Neutrophil (primary cell): ENCODE results near the gene SPAG17.

Source experiments
- H3K27ac ChIP-seq: fragments of 200-600 bp; sonication (generic); 2 replicates; pipeline ENCODE4 v1.5.1; 2016; ENCODE audit warnings: mild to moderate bottlenecking, moderate library complexity
- H3K27me3 ChIP-seq: fragments of 200-600 bp; sonication (generic); 2 replicates; pipeline ENCODE4 v1.6.0; 2016; ENCODE audit warnings: mild to moderate bottlenecking
- H3K36me3 ChIP-seq: fragments of 200-600 bp; sonication (generic); 2 replicates; pipeline ENCODE4 v1.5.1; 2017
- H3K4me1 ChIP-seq, 2 experiments: fragments of 200-600 bp in 1 of 2; sonication (generic) in 1 of 2; 1 replicate in 1 of 2; 2 replicates in 1 of 2; pipeline versions ENCODE4 v1.5.1 to v1.6.1; 2013 to 2016; ENCODE audit warnings: low read depth in 1 of 2, low read length in 1 of 2, mild to moderate bottlenecking in 1 of 2, moderate library complexity in 1 of 2; ENCODE audit not compliant: control insufficient read depth in 1 of 2, insufficient read depth in 1 of 2
- H3K4me3 ChIP-seq, 2 experiments: fragments of 200-600 bp in 1 of 2; sonication (generic) in 1 of 2; 1 replicate in 1 of 2; 2 replicates in 1 of 2; pipeline ENCODE4 v1.5.1; 2013 to 2016; ENCODE audit warnings: low read depth in 1 of 2, low read length in 1 of 2, mild to moderate bottlenecking in 1 of 2, moderate library complexity in 1 of 2
- H3K9me3 ChIP-seq: fragments of 200-600 bp; sonication (generic); 2 replicates; pipeline ENCODE4 v1.5.1; 2016
- TF ChIP-seq, protein P1 (sequence below): fragments of 200-600 bp; sonication (generic); IDR thresholded peaks from 2 replicates; pipeline ENCODE4 v1.5.1; 2016; ENCODE audit warnings: antibody characterized with exemption

SPAG17 gene

DNA sequence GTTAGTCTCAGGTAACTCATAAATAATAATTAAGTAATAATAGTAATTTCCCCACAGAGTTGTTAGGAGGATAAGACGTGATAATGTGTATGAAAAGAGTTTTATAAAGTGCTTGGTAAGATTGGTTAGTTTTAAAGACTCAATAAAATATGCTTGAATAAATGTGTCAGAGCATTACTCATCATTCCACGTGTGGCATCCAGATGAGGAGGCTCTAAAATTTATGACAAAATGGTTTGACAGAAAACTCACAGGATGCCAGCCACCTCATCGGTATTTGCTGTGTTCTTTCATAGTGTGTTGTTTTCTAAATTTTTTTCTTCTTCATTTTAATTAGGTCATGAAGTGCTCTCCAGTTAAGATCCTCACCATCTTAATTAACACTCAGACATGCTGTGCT lies 19.1 kb upstream of the SPAG17 start:
- Histone ChIP-seq H3K4me1 (no peaks in the 10 kb centered on the region), H3K27me3 (no peaks in the 10 kb centered on the region), H3K9me3 (no peaks in the 10 kb centered on the region), H3K27ac (no peak overlapping the region), H3K36me3 (no peaks in the 10 kb centered on the region), H3K4me3 (no peak overlapping the region)
- TF ChIP-seq, protein P1, sequence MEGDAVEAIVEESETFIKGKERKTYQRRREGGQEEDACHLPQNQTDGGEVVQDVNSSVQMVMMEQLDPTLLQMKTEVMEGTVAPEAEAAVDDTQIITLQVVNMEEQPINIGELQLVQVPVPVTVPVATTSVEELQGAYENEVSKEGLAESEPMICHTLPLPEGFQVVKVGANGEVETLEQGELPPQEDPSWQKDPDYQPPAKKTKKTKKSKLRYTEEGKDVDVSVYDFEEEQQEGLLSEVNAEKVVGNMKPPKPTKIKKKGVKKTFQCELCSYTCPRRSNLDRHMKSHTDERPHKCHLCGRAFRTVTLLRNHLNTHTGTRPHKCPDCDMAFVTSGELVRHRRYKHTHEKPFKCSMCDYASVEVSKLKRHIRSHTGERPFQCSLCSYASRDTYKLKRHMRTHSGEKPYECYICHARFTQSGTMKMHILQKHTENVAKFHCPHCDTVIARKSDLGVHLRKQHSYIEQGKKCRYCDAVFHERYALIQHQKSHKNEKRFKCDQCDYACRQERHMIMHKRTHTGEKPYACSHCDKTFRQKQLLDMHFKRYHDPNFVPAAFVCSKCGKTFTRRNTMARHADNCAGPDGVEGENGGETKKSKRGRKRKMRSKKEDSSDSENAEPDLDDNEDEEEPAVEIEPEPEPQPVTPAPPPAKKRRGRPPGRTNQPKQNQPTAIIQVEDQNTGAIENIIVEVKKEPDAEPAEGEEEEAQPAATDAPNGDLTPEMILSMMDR = no peak

DNA sequence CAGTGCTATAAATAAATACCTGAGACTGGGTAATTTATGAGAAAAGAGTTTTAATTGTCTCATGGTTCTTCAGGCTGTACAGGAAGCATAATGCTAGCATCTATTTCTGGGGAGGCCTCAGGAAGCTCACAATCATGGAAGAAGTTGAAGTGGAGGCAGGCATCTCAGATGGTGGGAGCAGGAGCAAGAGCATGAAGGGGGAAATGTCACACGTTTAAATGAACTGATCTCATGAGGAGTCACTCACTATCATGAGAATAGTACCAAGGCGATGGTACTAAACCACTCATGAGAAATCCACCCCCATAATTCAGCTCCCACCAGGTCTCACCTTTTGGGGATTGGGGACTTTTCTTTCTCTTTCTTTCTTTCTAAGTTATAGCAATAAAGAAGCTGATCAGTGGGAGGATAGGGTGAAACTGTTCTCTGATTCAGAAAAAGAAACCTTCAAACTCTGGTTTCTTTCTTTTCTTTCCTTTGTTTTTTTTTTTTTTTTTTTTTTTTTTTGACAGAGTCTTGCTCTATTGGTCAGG lies 17.1 kb upstream of the SPAG17 start:
- Histone ChIP-seq H3K4me1 (no peaks in the 10 kb centered on the region), H3K4me3 (no peak overlapping the region), H3K27me3 (no peaks in the 10 kb centered on the region), H3K27ac (no peak overlapping the region), H3K36me3 (no peaks in the 10 kb centered on the region), H3K9me3 (no peaks in the 10 kb centered on the region)
- TF ChIP-seq, protein P1 = no peak

DNA sequence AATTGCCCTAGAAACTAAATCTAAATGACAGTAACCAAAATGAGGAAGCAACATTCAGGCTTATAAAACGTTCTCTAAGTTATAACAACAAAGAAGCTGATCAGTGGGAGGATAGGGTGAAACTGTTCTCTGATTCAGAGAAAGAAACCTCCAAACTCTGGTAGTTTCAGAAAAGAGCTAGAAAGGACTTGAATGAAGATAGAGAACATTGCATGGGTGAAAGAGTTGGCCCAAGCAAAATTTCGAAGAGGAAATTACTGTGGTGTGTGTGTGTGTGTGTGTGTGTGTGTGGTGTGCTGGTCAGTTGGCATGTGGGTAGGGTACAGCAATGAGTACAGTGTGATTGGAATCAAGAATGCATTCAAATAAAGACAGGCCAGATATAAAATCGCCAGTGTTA lies 16.5 kb upstream of the SPAG17 start:
- Histone ChIP-seq H3K27me3 (no peaks in the 10 kb centered on the region), H3K36me3 (no peaks in the 10 kb centered on the region), H3K9me3 (no peaks in the 10 kb centered on the region), H3K27ac (no peak overlapping the region), H3K4me1 (no peaks in the 10 kb centered on the region), H3K4me3 (no peak overlapping the region)
- TF ChIP-seq, protein P1 = no peak

DNA sequence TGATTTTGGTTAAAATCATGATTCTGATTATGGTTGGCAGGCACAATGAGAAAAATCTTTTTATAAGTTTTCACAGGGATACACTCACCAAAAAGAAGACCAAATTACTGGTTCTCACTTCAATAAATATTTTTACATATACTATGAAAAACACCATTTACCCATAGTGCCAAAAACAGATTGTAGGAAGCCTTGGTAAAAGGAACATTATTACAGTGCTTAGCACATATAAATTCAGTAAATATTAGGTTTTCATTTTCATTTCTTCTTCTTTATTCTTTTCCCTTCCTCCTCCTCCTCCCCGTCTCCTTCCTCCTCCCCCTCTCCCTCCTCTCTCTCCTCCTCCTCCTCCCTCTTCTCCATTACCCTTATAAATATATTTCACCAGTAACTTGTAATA lies 15.8 kb upstream of the SPAG17 start:
- TF ChIP-seq, protein P1 = no peak
- no peaks in the 10 kb centered on the region for H3K4me1 ChIP-seq
- no peaks in the 10 kb centered on the region for H3K36me3 ChIP-seq
- no peak overlapping the region for H3K4me3 ChIP-seq
- no peaks in the 10 kb centered on the region for H3K27me3 ChIP-seq
- H3K9me3 ChIP-seq = no peaks in the 10 kb centered on the region
- no peak overlapping the region for H3K27ac ChIP-seq

DNA sequence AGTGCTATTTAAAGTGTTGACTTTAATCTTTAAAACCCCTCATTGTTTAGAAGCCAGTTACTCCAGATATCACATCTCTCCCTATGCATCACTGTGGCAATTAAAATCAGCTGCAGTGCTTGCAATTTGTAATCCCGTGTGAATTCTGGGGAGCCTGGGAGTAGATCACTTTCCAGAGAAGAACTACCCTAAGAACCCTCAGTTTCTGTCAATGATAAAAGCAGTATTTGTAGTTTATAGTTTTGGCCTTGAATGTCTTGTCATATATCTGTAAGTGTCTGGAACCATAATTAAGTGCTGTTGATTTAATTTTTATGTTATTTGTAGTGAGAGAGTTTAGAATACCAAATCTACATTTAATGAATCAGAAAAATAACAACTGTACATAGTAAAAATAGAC lies 5.5 kb upstream of the SPAG17 start:
- peaks cover under 1% of the 10 kb centered on the region for H3K27me3 ChIP-seq
- no peaks in the 10 kb centered on the region for H3K9me3 ChIP-seq
- no peaks in the 10 kb centered on the region for H3K4me1 ChIP-seq
- no peak overlapping the region for H3K27ac ChIP-seq
- no peak overlapping the region for H3K4me3 ChIP-seq
- TF ChIP-seq, protein P1 = no peak
- no peaks in the 10 kb centered on the region for H3K36me3 ChIP-seq

DNA sequence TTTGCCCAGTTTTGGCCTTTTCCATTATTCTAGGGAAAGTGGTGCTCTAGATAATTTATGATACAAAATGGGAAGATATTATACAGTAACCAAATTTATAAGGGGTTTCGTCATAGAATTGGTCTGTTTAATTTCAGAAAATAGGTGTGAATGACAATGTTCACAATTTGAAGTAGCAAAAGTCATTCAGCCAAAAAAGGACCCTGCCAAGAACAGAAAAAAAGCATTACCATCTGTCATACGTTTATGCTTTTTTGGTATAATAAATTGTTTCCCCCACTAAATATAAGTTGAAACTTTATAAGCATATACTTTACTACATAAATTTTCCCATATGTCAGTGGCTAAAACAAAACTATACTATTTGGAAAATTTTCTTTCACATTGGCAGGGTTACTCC lies 4.5 kb upstream of the SPAG17 start:
- no peaks in the 10 kb centered on the region for H3K4me1 ChIP-seq
- peaks cover 10% of the 10 kb centered on the region for H3K27me3 ChIP-seq
- H3K36me3 ChIP-seq = no peaks in the 10 kb centered on the region
- no peak overlapping the region for H3K27ac ChIP-seq
- TF ChIP-seq, protein P1 = no peak
- no peaks in the 10 kb centered on the region for H3K9me3 ChIP-seq
- no peak overlapping the region for H3K4me3 ChIP-seq
